GM21515 (cell line): ENCODE results near the gene MRPL22.
"Not testable (repeated sequence)": the region's sequence is repeated elsewhere in the genome, so short reads cannot be mapped to it uniquely, and the experiment has no call there.

Experiments used
- ATAC-seq: cut with Tn5 transposase; IDR thresholded peaks from one replicate; pipeline ENCODE4 v1.9.1; 2021; ENCODE audit not compliant: unreplicated experiment

MRPL22 gene

GRCh38 chr5:154940772-154941620 lies at the start of gene MRPL22:
MRPL22 (plus strand) TSS chr5:154941073; CDS start chr5:154941111, 38 bp downstream.
- peak; percentile 54 for ATAC-seq

GRCh38 chr5:154892369-154892771 lies 48.5 kb upstream of the MRPL22 start:
- ATAC-seq: no peak

- ATAC-seq: no peak
Observed at GRCh38 chr5:154893381-154893780, 47.5 kb upstream of the MRPL22 start.

GRCh38 chr5:154895606-154896561 lies 45.0 kb upstream of the MRPL22 start:
- no peak for ATAC-seq

GRCh38 chr5:154896562-154897165 lies 44.2 kb upstream of the MRPL22 start:
- no peak for ATAC-seq

- ATAC-seq: no peak
Observed at GRCh38 chr5:154898210-154898609, 42.7 kb upstream of the MRPL22 start.

- ATAC-seq: no peak
Observed at GRCh38 chr5:154899151-154899816, 41.6 kb upstream of the MRPL22 start.

- no peak for ATAC-seq
Observed at GRCh38 chr5:154900066-154900465, 40.8 kb upstream of the MRPL22 start.

- ATAC-seq: no peak
Observed at GRCh38 chr5:154901276-154901675, 39.6 kb upstream of the MRPL22 start.

- no peak for ATAC-seq
Observed at GRCh38 chr5:154901913-154902312, 39.0 kb upstream of the MRPL22 start.

- not testable (repeated sequence) for ATAC-seq
Observed at GRCh38 chr5:154905601-154906000, 35.3 kb upstream of the MRPL22 start.

- ATAC-seq: no peak
Observed at GRCh38 chr5:154916874-154917273, 24.0 kb upstream of the MRPL22 start.

- no peak for ATAC-seq
Observed at GRCh38 chr5:154917757-154918156, 23.1 kb upstream of the MRPL22 start.

- no peak for ATAC-seq
Observed at GRCh38 chr5:154923441-154924430, 17.1 kb upstream of the MRPL22 start.

GRCh38 chr5:154933537-154933936 lies 7.3 kb upstream of the MRPL22 start:
- ATAC-seq: no peak

GRCh38 chr5:154934881-154935280 lies 6.0 kb upstream of the MRPL22 start:
- ATAC-seq: no peak

- ATAC-seq: no peak
Observed at GRCh38 chr5:154937186-154937717, 3.6 kb upstream of the MRPL22 start.

GRCh38 chr5:154937718-154938466 lies 3.0 kb upstream of the MRPL22 start, which contains the start of gene GEMIN5:
GEMIN5 (minus strand) TSS chr5:154938211; CDS start chr5:154938133, 78 bp downstream.
- peak; percentile 82 for ATAC-seq
